Vagina (tissue), 2 donors: ENCODE measurements around the gene PARM1.

Source experiments
- POLR2A ChIP-seq, 2 donors: fragments of 450-650 bp; IDR thresholded peaks; one replicate each; pipeline ENCODE4 v1.6.1; 2017; ENCODE audit warnings: antibody characterized with exemption in 2 of 2, mild to moderate bottlenecking in 2 of 2, moderate library complexity in 2 of 2
- POLR2AphosphoS5 ChIP-seq, 2 donors: sonication (generic); formaldehyde crosslinking; IDR thresholded peaks; one replicate each; pipeline ENCODE4 v1.9.0; 2017; ENCODE audit warnings: antibody characterized with exemption in 2 of 2, mild to moderate bottlenecking in 2 of 2, low read depth in 1 of 2; ENCODE audit not compliant: insufficient read depth in 1 of 2
- TF ChIP-seq, protein P1 (sequence below), 3 experiments: fragments of 450-650 bp in 2 of 3; fragments of 200-600 bp in 1 of 3; sonication (generic) in 1 of 3; IDR thresholded peaks; one replicate each; pipeline ENCODE4 v1.5.1; 2017 to 2019; ENCODE audit warnings: antibody characterized with exemption in 3 of 3, mild to moderate bottlenecking in 2 of 3, moderate library complexity in 2 of 3

GRCh38 chr4:75046226-75046625 lies 113.3 kb downstream of the PARM1 start:
- TF ChIP-seq, protein P1, sequence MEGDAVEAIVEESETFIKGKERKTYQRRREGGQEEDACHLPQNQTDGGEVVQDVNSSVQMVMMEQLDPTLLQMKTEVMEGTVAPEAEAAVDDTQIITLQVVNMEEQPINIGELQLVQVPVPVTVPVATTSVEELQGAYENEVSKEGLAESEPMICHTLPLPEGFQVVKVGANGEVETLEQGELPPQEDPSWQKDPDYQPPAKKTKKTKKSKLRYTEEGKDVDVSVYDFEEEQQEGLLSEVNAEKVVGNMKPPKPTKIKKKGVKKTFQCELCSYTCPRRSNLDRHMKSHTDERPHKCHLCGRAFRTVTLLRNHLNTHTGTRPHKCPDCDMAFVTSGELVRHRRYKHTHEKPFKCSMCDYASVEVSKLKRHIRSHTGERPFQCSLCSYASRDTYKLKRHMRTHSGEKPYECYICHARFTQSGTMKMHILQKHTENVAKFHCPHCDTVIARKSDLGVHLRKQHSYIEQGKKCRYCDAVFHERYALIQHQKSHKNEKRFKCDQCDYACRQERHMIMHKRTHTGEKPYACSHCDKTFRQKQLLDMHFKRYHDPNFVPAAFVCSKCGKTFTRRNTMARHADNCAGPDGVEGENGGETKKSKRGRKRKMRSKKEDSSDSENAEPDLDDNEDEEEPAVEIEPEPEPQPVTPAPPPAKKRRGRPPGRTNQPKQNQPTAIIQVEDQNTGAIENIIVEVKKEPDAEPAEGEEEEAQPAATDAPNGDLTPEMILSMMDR (IDR thresholded peaks at IDR 0.05), result no peak
- no peak for TF ChIP-seq POLR2A (IDR thresholded peaks at IDR 0.05)
- TF ChIP-seq POLR2AphosphoS5 (IDR thresholded peaks at IDR 0.05; ENCODE audit: insufficient read depth in 1 of 2, low read depth in 1 of 2), result no peak
